B cell (primary cell): ENCODE measurements around the gene MACO1. TPM values are rescaled to one million over a fixed set of nuclear protein-coding genes. Genes with fewer than 3 reads are reported as not detected.

ENCODE experiments used
- ATAC-seq: fragments of 200-7000 bp; cut with Tn5 transposase; one replicate; pipeline ENCODE4 v1.10.0; 2021; ENCODE audit warnings: low read depth, mild to moderate bottlenecking, moderate number of reproducible peaks, moderate library complexity
- CTCF ChIA-PET: fragments of 350-600 bp; sonication (Branson Sonifier 250); formaldehyde crosslinking; loops from one replicate; lab custom pipeline; 2021; ENCODE audit warnings: antibody characterized with exemption, inconsistent platforms; lab: Charles Lee
- POLR2A ChIA-PET: fragments of 350-600 bp; sonication (Branson Sonifier 250); formaldehyde crosslinking; loops from one replicate; lab custom pipeline; 2021; ENCODE audit warnings: antibody characterized with exemption; lab: Charles Lee
- DNase-seq: peaks from one replicate; pipeline ENCODE4 v3.0.0; 2013
- H2AFZ ChIP-seq: 2 replicates; pipeline ENCODE4 v1.6.1; 2012; ENCODE audit warnings: mild to moderate bottlenecking, low read depth, low read length; ENCODE audit not compliant: insufficient read depth, poor library complexity, severe bottlenecking
- H3K27ac ChIP-seq, 2 donors: 1 replicate in 1 of 2; 2 replicates in 1 of 2; pipeline ENCODE4 v1.5.1; 2012 to 2013; ENCODE audit warnings: low read length in 2 of 2, mild to moderate bottlenecking in 2 of 2, moderate library complexity in 1 of 2
- H3K27me3 ChIP-seq, 4 experiments: fragments of 200-600 bp in 1 of 4; sonication (generic) in 1 of 4; replicated peaks in 1 of 4; 1 replicate in 2 of 4; 2 replicates in 2 of 4; pipeline versions ENCODE4 v1.6.1 to v1.7.0; 2013 to 2016; ENCODE audit warnings: low read length in 3 of 4, mild to moderate bottlenecking in 2 of 4, mixed read lengths in 1 of 4, moderate library complexity in 1 of 4; ENCODE audit not compliant: insufficient read depth in 4 of 4, control insufficient read depth in 3 of 4; ENCODE audit errors: control extremely low read depth in 1 of 4
- H3K36me3 ChIP-seq, 2 experiments: replicated peaks in 1 of 2; 1 replicate in 1 of 2; 2 replicates in 1 of 2; pipeline versions ENCODE4 v1.6.1 to v1.7.1; 2013; ENCODE audit warnings: low read length in 1 of 2; ENCODE audit not compliant: insufficient read depth in 2 of 2, control insufficient read depth in 1 of 2; ENCODE audit errors: control extremely low read depth in 1 of 2, extremely low read depth in 1 of 2
- H3K4me1 ChIP-seq, 2 donors: fragments of 200-600 bp in 1 of 2; sonication (generic) in 1 of 2; 1 replicate in 1 of 2; 2 replicates in 1 of 2; pipeline versions ENCODE4 v1.5.1 to v1.6.1; 2013 to 2017; ENCODE audit warnings: low read length in 2 of 2; ENCODE audit not compliant: control insufficient read depth in 2 of 2, insufficient read depth in 2 of 2
- H3K4me2 ChIP-seq: replicated peaks from 2 replicates; pipeline ENCODE3; 2012; ENCODE audit warnings: mild to moderate bottlenecking, low read depth, low read length; ENCODE audit not compliant: poor library complexity, severe bottlenecking
- H3K4me3 ChIP-seq, 5 experiments: fragments of 200-600 bp in 1 of 5; sonication (generic) in 1 of 5; 1 replicate in 3 of 5; 2 replicates in 2 of 5; pipeline versions ENCODE4 v1.5.1 to v1.7.0; 2011 to 2016; ENCODE audit warnings: low read length in 4 of 5, mild to moderate bottlenecking in 4 of 5, low read depth in 2 of 5, control low read depth in 1 of 5, moderate library complexity in 1 of 5; ENCODE audit not compliant: insufficient read depth in 1 of 5; ENCODE audit errors: control extremely low read depth in 1 of 5, extremely low read depth in 1 of 5
- H3K79me2 ChIP-seq: fragments of 200-600 bp; sonication (generic); one replicate; pipeline ENCODE4 v1.6.0; 2016; ENCODE audit warnings: low read length; ENCODE audit not compliant: control insufficient read depth, insufficient read depth
- H3K9ac ChIP-seq: fragments of 200-600 bp; sonication (generic); 2 replicates; pipeline ENCODE4 v1.6.1; 2017; ENCODE audit warnings: mild to moderate bottlenecking, low read length, moderate library complexity
- H3K9me3 ChIP-seq, 3 donors: one replicate each; pipeline versions ENCODE4 v1.6.1 to v1.7.1; 2013; ENCODE audit warnings: low read length in 2 of 3; ENCODE audit not compliant: control insufficient read depth in 2 of 3, insufficient read depth in 1 of 3; ENCODE audit errors: control extremely low read depth in 1 of 3
- H4K20me1 ChIP-seq: 2 replicates; pipeline ENCODE4 v1.6.0; 2012; ENCODE audit warnings: mild to moderate bottlenecking, low read length; ENCODE audit not compliant: insufficient read depth, control insufficient read depth, poor library complexity, severe bottlenecking
- H3K27ac Mint-ChIP-seq: one replicate; pipeline ENCODE4 v1.8.0; 2021; ENCODE audit warnings: mixed read lengths
- H3K27me3 Mint-ChIP-seq: one replicate; pipeline ENCODE4 v1.8.0; 2021; ENCODE audit warnings: mixed read lengths
- H3K4me1 Mint-ChIP-seq: one replicate; pipeline ENCODE4 v1.8.0; 2021; ENCODE audit warnings: mixed read lengths
- H3K4me3 Mint-ChIP-seq: one replicate; pipeline ENCODE4 v1.8.0; 2021; ENCODE audit warnings: mixed read lengths
- H3K9me3 Mint-ChIP-seq: one replicate; pipeline ENCODE4 v1.8.0; 2022; ENCODE audit warnings: mixed read lengths; ENCODE audit not compliant: insufficient read depth
- CTCF ChIP-seq: fragments of 200-600 bp; IDR thresholded peaks from one replicate; pipeline ENCODE4 v1.8.0; 2022; ENCODE audit warnings: antibody characterized with exemption, mild to moderate bottlenecking
- EZH2 ChIP-seq: IDR thresholded peaks from 2 replicates; pipeline ENCODE4 v1.6.1; 2012; ENCODE audit warnings: borderline replicate concordance, low read depth, mild to moderate bottlenecking, moderate library complexity, low read length; ENCODE audit not compliant: insufficient read depth, poor library complexity, severe bottlenecking
- WGBS: methylation state at CpG from one replicate; pipeline ENCODE4 v1.1.5; 2013; ENCODE audit warnings: missing lambda C conversion rate; ENCODE audit not compliant: insufficient coverage; 5-methylcytosine and 5-hydroxymethylcytosine counted together
- intact Hi-C: fragments of 100-400 bp; cut with micrococcal nuclease; formaldehyde crosslinking; loops from one replicate; pipeline ENCODE4 v1.10.0; 2022
- polyA plus RNA-seq: library from polyadenylated mRNA; depleted of rRNA; stranded (reverse); fragments of >200 nt; gene quantifications from 2 replicates; pipeline ENCODE4 v1.2.3, GENCODE V29; 2012
- total RNA-seq, 2 donors: library from RNA; stranded (reverse); fragments of 120-200 nt in 1 of 2; gene quantifications; 1 replicate in 1 of 2; 2 replicates in 1 of 2; pipeline versions ENCODE4 v1.2.3 to v1.2.4, GENCODE V29; 2013 to 2022

MACO1 gene
- total and polyA plus RNA-seq, 2 donors (not counting 1 experiment from before 2014, with no cell fraction given) = 4.9 to 21.2 TPM

GRCh38 chr1:25472471-25472870, 41.8 kb downstream of the MACO1 start:
- peaks cover 65% of the 10 kb centered on the region for H3K79me2 ChIP-seq
- peaks cover 0 to 3% of the 10 kb centered on the region in 2 donors for H3K4me1 ChIP-seq
- H3K4me2 ChIP-seq = no peak overlapping the region
- no peak for TF ChIP-seq EZH2
- TF ChIP-seq CTCF = no peak
- H3K4me3 ChIP-seq = no peak overlapping the region
- no peak for DNase-seq
- H3K4me1 Mint-ChIP-seq = peaks cover 22% of the 10 kb centered on the region
- ChIA-PET CTCF (interaction anchor here (1.2 to 1.3 kb wide), 2 partner anchors 12 to 48 kb away, joined by 3 to 4 read pairs; no protein-coding TSS in a partner anchor), POLR2A (no interaction called here)
- intact Hi-C loops = no loop called here
- H3K9ac ChIP-seq = no peak overlapping the region
- H3K27me3 ChIP-seq = no peaks in the 10 kb centered on the region
- H3K27ac ChIP-seq = no peak overlapping the region
- H3K27ac Mint-ChIP-seq = peak overlapping the region; percentile 16
- no peak for ATAC-seq
- 100% methylated on average over 1 of the region's 4 CpGs for WGBS
- H2AFZ ChIP-seq = no peak overlapping the region
- H3K9me3 Mint-ChIP-seq = no peaks in the 10 kb centered on the region
- H3K9me3 ChIP-seq = no peaks in the 10 kb centered on the region
- H3K4me3 Mint-ChIP-seq = no peak overlapping the region
- peaks cover 27% of the 10 kb centered on the region for H4K20me1 ChIP-seq
- no peaks in the 10 kb centered on the region for H3K27me3 Mint-ChIP-seq
- peaks cover 3 to 19% of the 10 kb centered on the region in 2 experiments for H3K36me3 ChIP-seq

- Mint-ChIP-seq H3K4me3 (no peak overlapping the region), H3K27ac (no peak overlapping the region), H3K27me3 (no peaks in the 10 kb centered on the region), H3K4me1 (peaks cover 24% of the 10 kb centered on the region), H3K9me3 (no peaks in the 10 kb centered on the region)
- Histone ChIP-seq H3K27ac (no peak overlapping the region), H3K4me2 (no peak overlapping the region), H3K27me3 (no peaks in the 10 kb centered on the region), H3K9ac (no peak overlapping the region), H3K9me3 (no peaks in the 10 kb centered on the region), H4K20me1 (peaks cover 27% of the 10 kb centered on the region), H2AFZ (no peak overlapping the region), H3K4me1 (peaks cover 0 to 3% of the 10 kb centered on the region in 2 donors), H3K4me3 (no peak overlapping the region), H3K36me3 (peaks cover 3 to 19% of the 10 kb centered on the region in 2 experiments), H3K79me2 (peaks cover 57% of the 10 kb centered on the region)
- ATAC-seq = no peak
- intact Hi-C loops = no loop called here
- no CpG with 5 or more reads among the region's 1 CpG for WGBS
- POLR2A ChIA-PET = no interaction called here
- TF ChIP-seq EZH2 (no peak), CTCF (no peak)
- no peak for DNase-seq
- CTCF ChIA-PET = no interaction called here
These were observed 43.0 kb downstream of the MACO1 start for GRCh38 chr1:25473653-25474225.
